A673 (cell line): ENCODE data around the gene PDE4A. TPM values are rescaled to one million over a fixed set of nuclear protein-coding genes. Genes with fewer than 3 reads are reported as not detected.
A peak's percentile ranks its signal among the peaks of the same experiment; 100 is the strongest.

Source experiments
- BruUV-seq: library from RNA; stranded (reverse); fragments of 400-500 nt; replicated peaks from 2 replicates; lab custom pipeline; 2021; lab: Mats Ljungman, UMichigan
- CTCF ChIA-PET: fragments of 300-600 bp; sonication (Branson Sonifier 250); formaldehyde crosslinking; loops from one replicate; lab custom pipeline; 2022; ENCODE audit warnings: antibody characterized with exemption; lab: Charles Lee
- POLR2A ChIA-PET: fragments of 300-600 bp; sonication (Branson Sonifier 250); formaldehyde crosslinking; loops from one replicate; lab custom pipeline; 2022; ENCODE audit warnings: antibody characterized with exemption; ENCODE audit not compliant: low non-redundant PET; lab: Charles Lee
- DNase-seq: peaks from one replicate; pipeline ENCODE4 v3.0.0-alpha.2; 2015; ENCODE audit warnings: low spot score
- H3K27ac ChIP-seq: fragments of 200-600 bp; sonication (generic); 2 replicates; pipeline ENCODE4 v1.5.1; 2016; ENCODE audit warnings: mixed run types, low read depth, mild to moderate bottlenecking, mixed read lengths, antibody characterized with exemption, low read length; ENCODE audit not compliant: poor library complexity, severe bottlenecking
- H3K27me3 ChIP-seq: fragments of 200-600 bp; sonication (generic); replicated peaks from 2 replicates; pipeline ENCODE4 v1.6.1; 2017; ENCODE audit warnings: mixed run types, low read depth, mild to moderate bottlenecking, mixed read lengths, antibody characterized with exemption, low read length; ENCODE audit not compliant: insufficient read depth, poor library complexity
- H3K36me3 ChIP-seq: fragments of 200-600 bp; sonication (generic); 2 replicates; pipeline ENCODE4 v1.6.1; 2016; ENCODE audit warnings: mixed run types, mild to moderate bottlenecking, mixed read lengths, antibody characterized with exemption, low read length; ENCODE audit not compliant: insufficient read depth, poor library complexity, severe bottlenecking
- H3K4me1 ChIP-seq: fragments of 200-600 bp; sonication (generic); 2 replicates; pipeline ENCODE4 v1.6.1; 2017; ENCODE audit warnings: mixed run types, mild to moderate bottlenecking, mixed read lengths, antibody characterized with exemption, low read length; ENCODE audit not compliant: insufficient read depth, poor library complexity, severe bottlenecking
- H3K4me3 ChIP-seq: fragments of 200-600 bp; sonication (generic); 2 replicates; pipeline ENCODE4 v1.5.1; 2016; ENCODE audit warnings: low read depth, mixed run types, mild to moderate bottlenecking, mixed read lengths, low read length; ENCODE audit not compliant: poor library complexity, severe bottlenecking
- H3K9me3 ChIP-seq: fragments of 200-600 bp; sonication (generic); 2 replicates; pipeline ENCODE4 v1.6.1; 2016; ENCODE audit warnings: mixed run types, low read depth, mild to moderate bottlenecking, mixed read lengths, antibody characterized with exemption, low read length; ENCODE audit not compliant: poor library complexity, severe bottlenecking
- EZH2 ChIP-seq: fragments of 200-600 bp; sonication (generic); IDR thresholded peaks from 2 replicates; pipeline ENCODE4 v1.6.1; 2017; ENCODE audit warnings: borderline replicate concordance, low read depth, mild to moderate bottlenecking, mixed read lengths, antibody characterized with exemption, low read length; ENCODE audit not compliant: poor library complexity, severe bottlenecking
- intact Hi-C: fragments of 100-400 bp; cut with micrococcal nuclease; formaldehyde crosslinking; loops from one replicate; pipeline ENCODE4 v1.10.0; 2022; ENCODE audit not compliant: unreplicated experiment
- total RNA-seq: library from RNA; stranded (reverse); gene quantifications from 2 replicates; pipeline ENCODE4 v1.2.3, GENCODE V29; 2021
- TF ChIP-seq, protein P1 (sequence below): fragments of 300-800, 200-600 bp; sonication (generic); conservative IDR thresholded peaks from 2 replicates; pipeline ENCODE4 v1.5.1; 2017; ENCODE audit warnings: low read depth, mild to moderate bottlenecking, antibody characterized with exemption, low read length, moderate library complexity, mixed read lengths

Gene PDE4A
- total RNA-seq, 1 experiment from 2014 or later: 40.1 TPM

DNA sequence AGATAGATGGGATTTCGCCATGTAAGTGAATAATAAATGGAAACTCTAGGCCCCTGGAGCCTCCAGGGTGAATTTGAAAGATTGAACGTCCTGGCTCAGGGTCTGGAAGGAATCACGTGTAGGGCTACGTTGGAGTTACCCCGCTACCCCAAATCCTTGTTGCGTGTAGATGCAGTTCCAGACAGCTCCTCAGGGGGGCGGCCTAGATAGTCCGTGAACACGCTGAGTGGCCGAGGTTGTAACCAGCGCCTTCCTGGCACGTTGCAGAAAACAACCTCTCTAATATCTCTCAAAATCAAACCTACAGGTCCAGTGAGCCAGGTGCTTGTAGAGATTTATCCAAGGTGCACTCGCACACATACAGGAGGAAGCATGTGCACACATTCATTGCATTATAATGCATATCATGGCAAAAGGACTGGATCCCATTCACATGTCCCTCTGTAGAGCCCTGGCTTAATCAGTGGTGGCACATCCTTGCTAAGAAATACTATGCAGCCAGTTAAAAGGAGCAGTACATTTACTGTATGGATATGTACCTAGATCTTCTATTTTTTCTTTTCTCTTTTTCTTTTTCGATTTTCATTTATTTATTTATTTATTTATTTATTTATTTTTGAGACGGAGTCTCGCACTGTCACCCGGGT is 85.4 kb downstream of the PDE4A start:
- CTCF ChIA-PET: interaction anchor here (0.7 kb wide), 1 partner anchor 138 kb away, joined by 4 read pairs; no protein-coding TSS in a partner anchor
- H3K4me1 ChIP-seq: no peaks in the 10 kb centered on the region
- no peaks in the 10 kb centered on the region for H3K9me3 ChIP-seq
- POLR2A ChIA-PET: no interaction called here
- no peak overlapping the region for H3K4me3 ChIP-seq
- no peak for TF ChIP-seq EZH2
- TF ChIP-seq, protein P1, sequence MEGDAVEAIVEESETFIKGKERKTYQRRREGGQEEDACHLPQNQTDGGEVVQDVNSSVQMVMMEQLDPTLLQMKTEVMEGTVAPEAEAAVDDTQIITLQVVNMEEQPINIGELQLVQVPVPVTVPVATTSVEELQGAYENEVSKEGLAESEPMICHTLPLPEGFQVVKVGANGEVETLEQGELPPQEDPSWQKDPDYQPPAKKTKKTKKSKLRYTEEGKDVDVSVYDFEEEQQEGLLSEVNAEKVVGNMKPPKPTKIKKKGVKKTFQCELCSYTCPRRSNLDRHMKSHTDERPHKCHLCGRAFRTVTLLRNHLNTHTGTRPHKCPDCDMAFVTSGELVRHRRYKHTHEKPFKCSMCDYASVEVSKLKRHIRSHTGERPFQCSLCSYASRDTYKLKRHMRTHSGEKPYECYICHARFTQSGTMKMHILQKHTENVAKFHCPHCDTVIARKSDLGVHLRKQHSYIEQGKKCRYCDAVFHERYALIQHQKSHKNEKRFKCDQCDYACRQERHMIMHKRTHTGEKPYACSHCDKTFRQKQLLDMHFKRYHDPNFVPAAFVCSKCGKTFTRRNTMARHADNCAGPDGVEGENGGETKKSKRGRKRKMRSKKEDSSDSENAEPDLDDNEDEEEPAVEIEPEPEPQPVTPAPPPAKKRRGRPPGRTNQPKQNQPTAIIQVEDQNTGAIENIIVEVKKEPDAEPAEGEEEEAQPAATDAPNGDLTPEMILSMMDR: peak; percentile 84
- no peak overlapping the region for H3K27ac ChIP-seq
- BruUV-seq: no TSS peak
- peak; percentile 86 for DNase-seq
- H3K27me3 ChIP-seq: no peaks in the 10 kb centered on the region
- intact Hi-C loops: loop anchor here (5.0 kb wide), 1 partner anchor 192 kb away; no protein-coding TSS in a partner anchor
- H3K36me3 ChIP-seq: no peaks in the 10 kb centered on the region

DNA sequence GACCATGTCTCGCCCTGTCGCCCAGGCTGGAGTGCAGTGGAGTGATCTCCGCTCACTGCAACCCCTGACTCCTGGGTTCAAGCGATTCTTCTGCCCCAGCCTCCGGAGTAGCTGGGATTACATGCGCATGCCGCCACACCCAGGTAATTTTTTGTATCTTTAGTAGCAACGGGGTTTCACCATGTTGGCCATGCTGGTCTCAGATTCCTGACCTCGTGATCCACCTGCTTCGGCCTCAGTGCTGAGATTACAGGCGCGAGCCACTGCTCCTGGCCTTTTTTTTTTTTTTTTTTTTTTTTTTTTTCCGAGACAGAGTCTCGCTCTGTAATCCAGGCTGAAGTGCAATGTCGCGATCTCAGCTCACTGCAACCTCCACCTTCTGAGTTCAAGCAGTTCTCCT is 87.7 kb downstream of the PDE4A start:
- BruUV-seq: no TSS peak
- no peak for TF ChIP-seq EZH2
- TF ChIP-seq, protein P1: no peak
- Histone ChIP-seq H3K9me3 (no peaks in the 10 kb centered on the region), H3K36me3 (no peaks in the 10 kb centered on the region), H3K27ac (no peak overlapping the region), H3K4me3 (no peak overlapping the region), H3K27me3 (peaks cover 11% of the 10 kb centered on the region), H3K4me1 (no peaks in the 10 kb centered on the region)
- ChIA-PET CTCF (interaction anchor here (0.6 kb wide), 1 partner anchor 29 kb away, joined by 6 read pairs; no protein-coding TSS in a partner anchor), POLR2A (no interaction called here)
- DNase-seq: no peak
- intact Hi-C loops: loop anchor here (5.0 kb wide), 1 partner anchor 189 kb away; no protein-coding TSS in a partner anchor

DNA sequence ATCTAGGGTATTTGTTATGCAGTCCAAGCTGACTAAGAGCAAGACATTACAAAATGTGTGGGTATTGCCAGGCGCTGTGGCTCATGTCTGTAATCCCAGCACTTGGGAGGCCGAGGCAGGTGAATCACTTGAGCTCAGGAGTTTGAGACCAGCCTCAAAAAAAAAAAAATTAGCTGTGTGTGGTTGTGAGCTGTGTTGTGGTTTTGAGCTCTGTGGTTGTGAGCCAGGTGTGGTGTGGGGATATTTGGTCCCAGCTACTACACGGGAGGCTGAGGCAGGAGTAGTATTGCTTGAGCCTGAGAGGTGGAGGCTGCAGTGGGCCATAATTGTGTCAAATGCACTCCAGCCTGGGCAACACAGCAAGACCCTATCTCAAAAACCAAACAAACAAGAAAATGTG is 88.4 kb downstream of the PDE4A start:
- intact Hi-C loops: loop anchor here (5.0 kb wide), 1 partner anchor 189 kb away; no protein-coding TSS in a partner anchor
- no peaks in the 10 kb centered on the region for H3K9me3 ChIP-seq
- H3K36me3 ChIP-seq: no peaks in the 10 kb centered on the region
- DNase-seq: no peak
- H3K4me3 ChIP-seq: no peak overlapping the region
- H3K27ac ChIP-seq: no peak overlapping the region
- ChIA-PET POLR2A (no interaction called here), CTCF (no interaction called here)
- no TSS peak for BruUV-seq
- peaks cover 18% of the 10 kb centered on the region for H3K27me3 ChIP-seq
- no peaks in the 10 kb centered on the region for H3K4me1 ChIP-seq
- TF ChIP-seq EZH2: no peak
- TF ChIP-seq, protein P1: no peak
